Measurements from ENCODE around the gene BTBD9. TPM values are rescaled to one million over a fixed set of nuclear protein-coding genes. Genes with fewer than 3 reads are reported as not detected.

BTBD9 gene
- total RNA-seq, 2 experiments from 2014 or later = 6.2 to 6.4 TPM

DNA sequence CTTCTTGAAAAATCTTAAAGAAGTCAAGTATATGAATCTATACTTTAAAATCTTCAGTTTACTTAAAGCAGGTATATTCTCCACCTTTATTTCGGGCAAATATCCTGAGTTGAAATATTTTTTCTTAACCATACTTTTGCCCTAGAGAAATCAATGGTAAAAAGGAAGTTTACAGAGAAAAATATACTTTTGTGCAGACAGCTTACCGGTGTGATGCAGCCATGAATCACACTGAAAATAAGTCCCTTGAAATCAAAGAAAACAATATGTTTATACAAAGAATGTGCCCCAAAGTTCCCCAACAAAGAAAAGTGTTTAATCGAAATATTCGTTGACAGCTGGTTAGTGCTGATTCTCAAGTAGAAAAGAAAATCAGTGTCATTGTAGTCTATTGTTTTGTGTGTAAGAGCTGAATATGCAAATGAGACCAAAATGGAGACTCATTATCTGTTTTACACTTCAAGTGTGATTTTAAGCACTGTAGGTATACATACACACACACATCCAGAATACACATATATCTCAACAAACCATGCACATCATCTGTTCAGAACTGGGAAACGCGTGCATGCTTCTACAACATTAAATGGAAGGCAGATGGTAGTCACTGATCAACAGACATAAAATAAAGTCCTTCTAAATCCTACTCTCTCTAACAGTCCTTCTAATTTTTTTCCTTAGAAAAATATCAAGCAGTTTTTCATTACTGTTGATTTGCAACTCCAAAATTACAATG is 73.3 kb downstream of the BTBD9 start:
- no peak overlapping the region for H3K4me3 Mint-ChIP-seq
- CTCF ChIA-PET = no interaction called here
- DNase-seq (no peak), ATAC-seq (no peak)
- intact Hi-C loops (cut with micrococcal nuclease) = no loop called here
- H3K27ac Mint-ChIP-seq = no peak overlapping the region
- POLR2A ChIA-PET = no interaction called here
- H3K9me3 Mint-ChIP-seq = no peaks in the 10 kb centered on the region
- H3K27me3 Mint-ChIP-seq = no peaks in the 10 kb centered on the region
- H3K36me3 Mint-ChIP-seq (ENCODE audit: low read depth) = peaks cover 3% of the 10 kb centered on the region
- H3K4me1 Mint-ChIP-seq (ENCODE audit: low read depth) = peaks cover 7% of the 10 kb centered on the region
- TF ChIP-seq CTCF (IDR thresholded peaks at IDR 0.05) = no peak

- no peak for DNase-seq
- H3K9me3 Mint-ChIP-seq = no peaks in the 10 kb centered on the region
- no peak overlapping the region for H3K4me3 Mint-ChIP-seq
- ATAC-seq = no peak
- ChIA-PET CTCF (interaction anchor here (1.0 to 1.1 kb wide), 2 partner anchors 70 to 104 kb away, joined by 3 to 4 read pairs; no protein-coding TSS in a partner anchor), POLR2A (no interaction called here)
- no peaks in the 10 kb centered on the region for H3K4me1 Mint-ChIP-seq (ENCODE audit: low read depth)
- intact Hi-C loops (cut with micrococcal nuclease) = no loop called here
- peaks cover 3% of the 10 kb centered on the region for H3K36me3 Mint-ChIP-seq (ENCODE audit: low read depth)
- TF ChIP-seq CTCF (IDR thresholded peaks at IDR 0.05) = no peak
- no peaks in the 10 kb centered on the region for H3K27me3 Mint-ChIP-seq
- H3K27ac Mint-ChIP-seq = no peak overlapping the region
Observed at GRCh38 chr6:38564301-38564700, 75.4 kb downstream of the BTBD9 start.

DNA sequence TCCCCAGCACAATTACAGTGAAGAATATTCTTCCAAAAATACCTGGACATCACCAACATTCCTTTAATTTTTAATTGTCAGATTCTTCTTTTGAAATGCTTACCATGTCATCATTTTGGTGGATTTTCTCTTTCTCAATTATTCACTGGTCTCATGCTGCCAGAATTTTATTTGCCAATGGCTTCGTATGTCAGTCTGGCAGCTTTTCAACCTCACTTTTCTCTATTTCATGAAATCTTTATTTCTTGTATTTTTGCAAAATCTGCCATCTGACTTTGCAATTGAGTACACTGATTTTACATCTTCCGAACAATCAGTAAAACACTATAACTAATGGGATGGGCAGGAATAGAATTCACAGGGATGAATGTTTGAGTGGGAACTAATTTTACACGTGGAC is 84.1 kb downstream of the BTBD9 start:
- Mint-ChIP-seq H3K9me3 (no peaks in the 10 kb centered on the region), H3K36me3 (ENCODE audit: low read depth) (no peaks in the 10 kb centered on the region), H3K4me3 (no peak overlapping the region), H3K4me1 (ENCODE audit: low read depth) (peaks cover 4% of the 10 kb centered on the region), H3K27me3 (no peaks in the 10 kb centered on the region), H3K27ac (no peak overlapping the region)
- ChIA-PET POLR2A (no interaction called here), CTCF (no interaction called here)
- intact Hi-C loops (cut with micrococcal nuclease) = no loop called here
- ATAC-seq = no peak
- no peak for TF ChIP-seq CTCF (IDR thresholded peaks at IDR 0.05)
- no peak for DNase-seq

- DNase-seq = no peak
- Mint-ChIP-seq H3K4me1 (ENCODE audit: low read depth) (peaks cover 4% of the 10 kb centered on the region), H3K27me3 (no peaks in the 10 kb centered on the region), H3K36me3 (ENCODE audit: low read depth) (no peaks in the 10 kb centered on the region), H3K27ac (no peak overlapping the region), H3K9me3 (no peaks in the 10 kb centered on the region), H3K4me3 (no peak overlapping the region)
- ChIA-PET CTCF (no interaction called here), POLR2A (no interaction called here)
- intact Hi-C loops (cut with micrococcal nuclease) = no loop called here
- ATAC-seq = no peak
- no peak for TF ChIP-seq CTCF (IDR thresholded peaks at IDR 0.05)
Observed at GRCh38 chr6:38554700-38555413, 84.9 kb downstream of the BTBD9 start.

DNA sequence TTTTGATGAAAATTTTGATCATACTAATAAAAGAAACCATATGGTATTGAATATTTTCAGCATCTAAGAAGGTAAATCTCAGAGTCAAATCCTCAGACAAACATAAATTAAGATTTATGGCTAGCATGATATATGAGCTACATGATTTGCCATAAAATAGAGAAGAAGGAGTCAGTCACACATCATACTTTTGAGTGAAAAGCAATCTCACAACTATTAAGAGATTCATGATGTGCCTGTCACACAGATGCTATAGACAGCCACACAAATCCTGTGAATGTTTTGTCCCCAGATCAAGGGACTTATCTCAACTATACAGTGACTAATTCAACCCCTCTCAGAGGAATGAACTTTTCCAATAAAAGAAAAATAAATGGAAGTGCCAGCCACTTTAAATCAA is 85.7 kb downstream of the BTBD9 start:
- H3K36me3 Mint-ChIP-seq (ENCODE audit: low read depth) = no peaks in the 10 kb centered on the region

More for the DNA sequence above, 85.7 kb downstream of the BTBD9 start:
- ChIA-PET CTCF (no interaction called here), POLR2A (no interaction called here)
- intact Hi-C loops (cut with micrococcal nuclease) = no loop called here
- Mint-ChIP-seq H3K9me3 (no peaks in the 10 kb centered on the region), H3K4me3 (no peak overlapping the region), H3K27me3 (no peaks in the 10 kb centered on the region), H3K4me1 (ENCODE audit: low read depth) (peaks cover 2% of the 10 kb centered on the region), H3K27ac (no peak overlapping the region)
- DNase-seq = no peak
- no peak for TF ChIP-seq CTCF (IDR thresholded peaks at IDR 0.05)
- no peak for ATAC-seq
